T-helper 1 cell (primary cell): ENCODE data around the gene ACP5.
"Not testable (repeated sequence)": the region's sequence is repeated elsewhere in the genome, so short reads cannot be mapped to it uniquely, and the experiment has no call there.

Experiments
- DNase-seq, 5 donors: peaks; one replicate each; pipeline ENCODE4 v3.0.0-alpha.2; 2012 to 2020
- total RNA-seq, 4 donors: gene quantifications; one replicate each; lab custom pipeline; 2026; lab: John Stamatoyannopoulos, UW

The ACP5 gene
- 12.6 to 19.5 (median 13.9) reads per million in 4 donors for total RNA-seq

- no peak for DNase-seq
These were observed at the start of gene ACP5 for GRCh38 chr19:11577451-11578257. ACP5 (minus strand) TSS chr19:11577645; CDS start chr19:11577317, 328 bp downstream.

DNA sequence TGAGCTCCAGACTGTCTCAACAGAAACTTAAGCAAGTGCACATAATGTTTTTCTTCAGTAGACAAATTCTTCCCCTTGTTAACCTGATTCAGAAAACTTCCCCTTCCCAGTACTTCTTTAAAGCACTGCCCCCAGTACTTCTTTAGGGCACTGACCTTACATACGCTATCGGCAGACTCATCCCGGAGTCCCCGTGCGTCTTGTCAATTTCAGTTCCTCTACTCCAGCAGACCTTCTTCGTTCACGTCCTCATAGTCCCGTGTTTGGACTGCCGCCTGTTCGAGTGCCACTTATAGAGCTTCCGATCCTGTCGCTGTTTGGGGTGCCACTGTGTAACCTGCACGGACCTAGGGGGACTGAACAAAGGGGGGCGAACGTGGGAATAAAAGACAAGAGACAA is 48.8 kb upstream of the ACP5 start:
- no peak for DNase-seq

GRCh38 chr19:11624069-11624463 is 46.6 kb upstream of the ACP5 start:
- DNase-seq, result no peak

- not testable (repeated sequence) for DNase-seq
These were observed 45.0 kb upstream of the ACP5 start for GRCh38 chr19:11622401-11622800.

DNA sequence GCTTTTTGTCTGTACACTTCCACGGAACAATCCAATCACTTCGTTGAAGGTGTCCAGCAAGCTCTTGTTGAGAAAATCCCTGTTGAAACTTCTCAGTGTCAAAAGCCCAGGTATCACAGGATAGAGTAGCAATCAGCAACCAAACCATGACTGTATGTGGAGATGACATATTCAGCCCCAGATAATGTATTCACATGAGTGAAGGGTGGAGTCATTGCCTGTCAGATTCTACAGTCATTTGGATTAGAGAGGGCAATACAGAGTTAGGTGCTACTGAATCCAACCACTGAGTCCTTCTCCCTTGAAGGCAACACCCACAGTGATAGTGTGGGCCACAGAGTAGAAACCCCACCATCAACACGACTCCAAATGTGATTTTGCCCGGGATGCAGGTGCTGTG is 43.1 kb upstream of the ACP5 start:
- no peak for DNase-seq

- peak in 1 of 5 donors; percentile 4 for DNase-seq
These were observed 40.0 kb upstream of the ACP5 start for GRCh38 chr19:11617180-11618062.

DNA sequence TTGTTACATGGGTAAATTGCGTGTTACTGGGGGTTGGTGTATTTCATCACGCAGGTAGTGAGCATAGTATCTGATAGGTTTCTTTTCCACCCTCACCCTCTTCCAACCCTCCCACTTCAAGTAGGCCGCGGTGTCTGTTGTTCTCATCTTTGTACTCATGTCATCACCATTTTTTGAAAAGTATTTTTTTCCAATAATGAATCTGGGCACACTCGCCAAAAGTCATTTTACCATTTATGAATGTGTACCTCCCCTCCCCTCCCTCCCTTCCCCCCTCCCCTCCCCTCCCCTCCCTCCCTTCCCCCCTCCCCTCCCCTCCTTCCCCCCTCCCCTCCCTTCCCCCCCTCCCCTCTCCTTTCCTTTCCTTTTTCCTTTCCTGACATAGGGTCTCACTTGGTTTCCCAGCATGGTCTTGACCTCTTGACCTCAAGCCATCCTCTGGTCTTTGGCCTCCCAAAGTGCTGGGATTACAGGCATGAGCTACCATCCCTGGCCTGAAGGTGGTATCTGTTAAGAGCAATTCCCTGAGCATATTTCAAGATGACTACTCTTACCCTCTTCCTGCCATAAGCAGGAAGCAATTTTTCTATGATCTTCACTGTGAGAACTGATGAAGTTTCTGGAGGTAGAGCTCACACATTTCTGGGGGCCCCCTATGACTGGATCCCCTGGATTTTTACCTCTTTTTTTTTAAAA is 35.5 kb upstream of the ACP5 start:
- DNase-seq, result no peak

GRCh38 chr19:11611730-11612129 is 34.3 kb upstream of the ACP5 start:
- no peak for DNase-seq

DNA sequence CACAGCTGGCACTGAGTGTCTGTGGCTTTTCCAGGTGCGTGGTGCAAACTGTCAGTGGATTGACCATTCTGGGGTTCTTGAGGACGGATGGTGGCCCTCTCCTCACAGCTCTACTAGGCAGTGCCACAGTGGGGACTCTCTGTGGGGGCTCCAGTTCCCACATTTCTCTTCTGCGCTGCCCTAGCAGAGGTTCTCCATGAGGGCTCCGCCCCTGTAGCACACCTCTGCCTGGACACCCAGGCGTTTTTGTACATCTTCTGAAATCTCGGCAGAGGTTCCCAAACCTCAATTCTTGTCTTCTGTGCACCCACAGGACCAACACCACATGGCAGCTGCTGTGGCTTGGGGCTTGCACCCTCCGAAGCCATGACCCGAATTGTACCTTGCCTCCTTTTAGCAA is 29.0 kb upstream of the ACP5 start:
- DNase-seq, result no peak

DNA sequence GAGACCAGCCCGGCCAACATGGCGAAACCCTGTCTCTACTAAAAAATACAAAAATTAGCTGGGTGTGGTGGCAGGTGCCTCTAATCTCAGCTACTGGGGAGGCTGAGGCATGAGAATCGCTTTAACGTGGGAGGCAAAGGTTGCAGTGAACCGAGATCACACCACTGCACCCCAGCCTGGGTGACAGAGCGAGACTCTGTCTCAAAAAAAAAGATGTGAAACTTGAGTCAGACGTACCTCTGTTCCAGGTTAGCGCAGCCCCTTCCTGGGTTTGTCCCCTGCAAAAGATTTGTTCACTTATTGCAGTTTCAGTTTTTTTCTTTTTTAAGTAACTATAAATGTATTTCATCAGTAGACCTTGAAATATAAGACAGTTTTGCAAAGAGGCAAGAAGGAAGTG is 22.3 kb upstream of the ACP5 start:
- DNase-seq, result not testable (repeated sequence)

DNA sequence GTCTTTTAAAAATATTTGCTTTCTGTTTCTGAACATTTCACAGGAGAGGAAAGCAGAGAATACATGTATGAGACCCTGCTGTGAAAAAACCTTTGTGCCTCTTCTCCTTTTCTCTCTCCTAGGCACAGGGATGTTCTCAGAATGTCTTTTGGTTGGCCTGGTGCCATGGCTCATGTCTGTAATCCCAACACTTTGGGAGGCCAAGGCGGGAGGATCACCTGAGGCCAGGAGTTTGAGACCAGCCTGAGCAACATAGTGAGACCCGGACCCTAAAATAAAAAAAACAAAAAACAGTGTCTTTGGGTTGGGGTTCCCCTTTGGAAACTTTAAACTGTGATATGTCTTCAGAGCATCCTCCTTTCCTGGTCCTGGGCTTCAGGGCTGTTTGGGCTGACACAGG is 21.3 kb upstream of the ACP5 start:
- no peak for DNase-seq

DNA sequence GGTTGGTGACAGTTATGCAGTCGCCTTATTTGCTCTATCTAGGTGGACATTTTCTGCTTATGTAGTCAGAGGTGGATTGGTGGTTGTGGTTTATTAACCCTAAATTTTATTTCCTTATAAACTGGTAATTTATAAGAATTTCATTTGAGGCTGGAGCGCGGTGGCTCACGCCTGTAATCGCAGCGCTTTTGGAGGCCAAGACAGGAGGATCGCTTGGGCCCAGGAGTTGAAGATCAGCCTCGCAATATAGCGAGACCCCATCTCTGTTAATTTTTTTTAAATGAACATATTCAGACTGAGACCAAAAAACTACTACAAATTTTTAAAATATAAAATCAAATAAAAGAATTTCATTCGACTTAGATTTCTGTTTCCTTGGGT is 20.6 kb upstream of the ACP5 start:
- no peak for DNase-seq

- peak; percentile 93 to 98 (median 96) for DNase-seq
These were observed 20.0 kb upstream of the ACP5 start, which contains the start of gene ZNF627 for GRCh38 chr19:11597202-11598102. ZNF627 (plus strand) TSS chr19:11597483; CDS start chr19:11597628, 145 bp downstream.

DNA sequence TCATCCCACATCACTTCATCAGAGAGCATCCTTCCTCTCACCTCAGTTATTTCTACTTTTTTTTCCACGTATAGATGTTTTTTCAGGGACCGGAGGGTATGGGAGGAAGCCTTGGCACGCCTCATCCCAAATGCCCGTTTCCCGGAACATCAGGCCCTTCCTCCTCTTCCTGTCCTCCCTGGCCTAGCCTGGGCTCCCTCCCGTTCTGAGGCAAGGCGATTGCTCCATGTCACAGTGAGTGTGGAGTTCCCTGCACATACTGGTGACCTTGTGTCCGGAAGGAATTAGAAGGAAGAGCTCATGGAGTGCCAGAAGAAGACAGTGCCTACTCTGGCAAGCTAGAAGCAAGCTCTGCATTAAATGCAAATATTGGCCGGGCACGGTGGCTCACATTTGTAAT is 18.7 kb upstream of the ACP5 start:
- DNase-seq, result no peak

DNA sequence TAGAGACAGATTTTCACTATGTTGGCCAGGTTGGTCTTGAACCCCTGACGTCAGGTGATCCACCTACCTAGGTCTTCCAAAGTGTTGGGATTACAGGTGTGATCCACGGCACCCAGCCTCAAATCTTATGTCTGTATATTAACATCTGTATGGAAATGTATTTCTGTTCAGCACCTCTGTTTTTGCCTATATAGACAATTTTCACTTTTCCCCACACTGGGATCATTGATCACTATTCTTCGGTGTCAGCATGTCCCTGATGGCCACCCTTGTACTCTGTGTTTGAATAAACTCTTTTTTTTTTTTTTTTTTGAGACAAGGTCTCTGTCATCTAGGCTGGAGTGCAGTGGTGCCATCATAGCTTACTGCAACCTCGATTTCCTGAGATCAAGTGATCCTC is 16.6 kb upstream of the ACP5 start:
- DNase-seq, result no peak

GRCh38 chr19:11587975-11588631 is 10.7 kb upstream of the ACP5 start:
- no peak for DNase-seq

- DNase-seq, result peak; percentile 47 to 70 (median 60)
These were observed 10.0 kb upstream of the ACP5 start for GRCh38 chr19:11587302-11587974.

DNA sequence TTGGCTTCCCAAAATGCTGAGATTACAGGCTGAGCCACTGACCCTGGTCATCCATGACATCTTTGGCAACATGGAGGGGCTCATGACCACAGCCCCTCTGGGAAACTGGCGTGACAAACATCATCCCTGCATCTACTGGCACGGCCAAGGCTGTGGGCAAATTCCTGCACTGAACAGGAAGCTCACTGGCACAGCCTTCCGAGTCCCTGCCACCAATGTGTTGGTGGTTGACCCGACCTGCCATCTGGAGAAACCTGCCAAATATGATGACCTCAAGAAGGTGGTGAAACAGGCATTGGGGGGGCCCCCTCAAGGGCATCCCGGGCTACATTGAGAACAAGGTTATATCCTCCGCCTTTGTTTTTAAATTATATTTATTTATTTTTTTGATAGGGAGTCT is 8.9 kb upstream of the ACP5 start:
- no peak for DNase-seq

- peak in 1 of 5 donors; percentile 75 for DNase-seq
These were observed 4.3 kb upstream of the ACP5 start for GRCh38 chr19:11581740-11582139.

GRCh38 chr19:11580116-11580515 is 2.7 kb upstream of the ACP5 start:
- DNase-seq, result no peak
